Activated CD4-positive, alpha-beta T cell treated with anti-CD3 and anti-CD28 coated beads, Interleukin-2, amount 50 U/mL, for 1 hour (primary cell): ENCODE results near the gene ACOT13.
"Not testable (repeated sequence)": the region's sequence is repeated elsewhere in the genome, so short reads cannot be mapped to it uniquely, and the experiment has no call there.

Experiments
- DNase-seq: peaks from one replicate; pipeline ENCODE4 v3.0.0-alpha.2; 2020

The ACOT13 gene

DNA sequence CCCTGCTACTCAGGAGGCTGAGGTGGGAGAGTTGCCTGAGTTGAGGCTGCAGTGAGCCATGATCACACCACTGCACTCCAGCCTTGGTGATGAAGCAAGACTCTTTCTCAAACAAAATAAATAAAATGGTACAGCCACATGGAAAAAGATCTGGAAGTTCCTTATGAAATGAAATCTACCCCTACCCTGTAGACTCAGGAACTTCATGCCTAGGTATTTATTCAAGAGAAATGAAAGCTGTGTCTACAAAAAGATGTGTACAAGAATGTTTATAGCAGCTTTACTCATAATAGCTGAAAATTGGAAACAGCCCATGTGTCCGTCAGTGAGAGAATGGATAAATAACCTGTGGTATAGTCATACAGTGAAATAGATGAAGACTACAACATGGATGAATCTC, 67.3 kb downstream of the ACOT13 start:
- no peak for DNase-seq

DNA sequence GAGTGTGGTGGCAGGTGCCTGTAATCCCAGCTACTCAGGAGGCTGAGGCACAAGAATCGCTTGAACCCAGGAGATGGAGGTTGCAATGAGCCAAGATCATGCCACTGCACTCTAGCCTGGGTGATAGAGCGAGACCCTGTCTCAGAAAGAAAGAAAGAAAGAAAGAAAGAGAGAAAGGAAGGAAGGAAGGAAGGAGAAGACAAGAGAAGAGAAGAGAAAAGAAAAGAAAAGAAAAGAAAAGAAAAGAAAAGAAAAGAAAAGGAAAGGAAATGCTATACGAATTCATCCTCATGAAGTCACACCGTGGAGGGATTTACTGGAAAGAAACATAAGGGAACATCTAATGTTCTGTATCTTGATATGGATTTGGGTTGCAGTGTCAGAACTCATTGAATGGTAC, 67.8 kb downstream of the ACOT13 start:
- DNase-seq, result not testable (repeated sequence)

DNA sequence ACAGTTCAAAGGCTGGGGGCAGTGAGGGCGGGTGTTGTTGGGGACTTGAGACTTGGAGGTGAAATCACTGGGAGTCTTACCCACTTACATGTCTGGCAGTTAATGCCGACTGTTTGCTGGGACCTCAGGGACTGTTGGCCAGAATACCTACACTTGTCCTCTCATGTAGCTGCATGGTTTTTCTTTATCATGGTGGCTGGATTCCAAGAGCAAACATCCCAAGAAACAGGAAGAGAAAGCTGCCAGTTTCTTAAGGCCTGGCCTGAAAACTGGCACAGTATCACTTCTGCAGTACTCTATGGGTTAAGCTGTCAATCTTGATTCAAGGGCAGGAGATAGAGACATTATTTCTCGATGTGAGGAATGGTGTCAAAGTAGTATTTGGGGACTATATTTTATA, 71.9 kb downstream of the ACOT13 start:
- DNase-seq, result no peak

GRCh38 chr6:24740861-24741260, 74.0 kb downstream of the ACOT13 start:
- no peak for DNase-seq

GRCh38 chr6:24742216-24742738, 75.4 kb downstream of the ACOT13 start:
- no peak for DNase-seq

GRCh38 chr6:24743265-24743943, 76.5 kb downstream of the ACOT13 start:
- no peak for DNase-seq

GRCh38 chr6:24743944-24744335, 77.1 kb downstream of the ACOT13 start:
- no peak for DNase-seq

GRCh38 chr6:24744911-24745310, 78.0 kb downstream of the ACOT13 start:
- no peak for DNase-seq

- DNase-seq, result no peak
Observed at GRCh38 chr6:24749297-24749696, 82.4 kb downstream of the ACOT13 start.

- DNase-seq, result not testable (repeated sequence)
Observed at GRCh38 chr6:24750878-24751277, 84.0 kb downstream of the ACOT13 start.

DNA sequence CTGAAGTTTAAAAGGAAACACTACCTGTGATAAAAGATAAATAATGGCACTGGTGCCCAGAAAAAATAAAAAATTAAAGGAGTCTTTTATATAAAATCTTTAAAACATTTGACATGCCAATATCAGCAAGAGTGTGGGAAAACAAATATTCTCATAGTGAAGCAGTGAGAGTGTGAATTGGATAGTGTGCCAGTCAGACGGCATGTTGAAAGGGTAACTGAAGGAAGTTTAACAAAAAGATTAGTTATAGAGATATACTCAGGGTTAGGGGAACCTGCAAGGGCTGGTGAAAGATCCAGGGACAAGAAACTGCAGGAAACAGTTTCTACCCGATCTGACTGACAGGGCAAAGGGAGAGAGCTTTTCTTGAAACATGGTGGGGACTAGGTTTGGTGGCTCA, 85.6 kb downstream of the ACOT13 start:
- DNase-seq, result no peak

- DNase-seq, result no peak
Observed at GRCh38 chr6:24752917-24753492, 86.1 kb downstream of the ACOT13 start.

- DNase-seq, result no peak
Observed at GRCh38 chr6:24753545-24753944, 86.7 kb downstream of the ACOT13 start.

DNA sequence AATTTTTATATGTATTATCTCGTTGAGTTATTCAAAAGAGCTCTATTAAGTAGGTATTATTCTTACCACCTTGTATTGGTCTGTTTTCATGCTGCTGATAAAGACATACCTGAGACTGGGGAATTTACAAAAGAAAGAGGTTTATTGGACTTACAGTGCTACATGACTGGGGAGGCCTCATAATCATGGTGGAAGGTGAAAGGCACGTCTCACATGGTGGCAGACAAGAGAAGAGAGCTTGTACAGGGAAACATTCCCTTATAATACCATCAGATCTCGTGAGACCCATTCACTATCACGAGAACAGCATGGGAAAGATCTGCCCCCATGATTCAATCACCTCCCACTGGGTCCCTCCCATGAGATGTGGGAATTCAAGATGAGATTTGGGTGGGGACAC, 87.5 kb downstream of the ACOT13 start:
- not testable (repeated sequence) for DNase-seq
